Measurements from ENCODE around the gene SCG3. TPM values are rescaled to one million over a fixed set of nuclear protein-coding genes. Genes with fewer than 3 reads are reported as not detected.
A peak's percentile ranks its signal among the peaks of the same experiment; 100 is the strongest.

SCG3 gene
- total RNA-seq, 2 donors from 2014 or later, result 0.95 to 1.2 TPM

DNA sequence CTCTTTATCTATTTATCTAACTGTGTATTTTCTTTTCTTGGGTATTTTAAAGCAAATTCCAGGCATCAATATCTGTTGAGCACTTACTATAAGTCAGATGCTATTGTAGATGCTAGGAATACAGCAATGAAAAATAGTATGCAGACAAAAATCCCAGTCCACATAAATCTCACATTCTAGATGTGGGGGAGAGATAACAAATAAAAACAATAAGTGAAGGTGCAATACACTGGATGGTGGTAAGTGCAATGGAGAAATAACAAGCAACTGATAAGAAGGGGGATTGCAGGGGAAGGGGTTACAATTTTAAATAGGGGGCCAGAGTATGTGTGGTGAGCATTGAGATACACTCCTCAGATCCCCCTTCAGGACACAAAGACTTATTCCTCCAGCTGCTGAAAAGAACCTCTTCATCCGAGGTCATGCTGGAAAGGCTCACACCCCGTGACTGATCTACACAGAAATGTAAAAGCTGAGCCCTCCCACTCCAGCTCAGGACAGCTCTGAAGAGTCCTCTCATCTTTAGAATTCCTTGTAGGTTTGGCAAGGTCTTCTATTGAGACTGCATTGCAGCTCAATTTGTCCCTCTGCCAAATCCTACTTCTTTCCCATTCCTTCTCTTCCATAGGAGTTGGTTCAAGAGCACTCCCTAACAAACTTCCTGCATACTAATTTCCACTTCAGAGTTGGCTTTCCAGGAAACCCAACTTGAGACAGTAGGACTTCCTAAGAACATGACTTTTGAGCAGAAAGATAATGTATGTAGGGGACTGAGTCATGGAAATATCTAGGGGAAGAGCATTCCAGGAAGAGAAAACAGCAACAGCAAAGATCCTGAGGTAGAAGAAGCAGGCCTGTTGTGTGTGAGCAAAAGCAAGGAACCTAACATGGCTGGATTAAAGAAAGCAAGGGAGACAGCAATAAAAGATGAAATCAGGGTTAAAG is 8.1 kb upstream of the SCG3 start:
- intact Hi-C loops (cut with DNase I, micrococcal nuclease), result no loop called here
- DNase-seq (no peak), ATAC-seq (no peak)

DNA sequence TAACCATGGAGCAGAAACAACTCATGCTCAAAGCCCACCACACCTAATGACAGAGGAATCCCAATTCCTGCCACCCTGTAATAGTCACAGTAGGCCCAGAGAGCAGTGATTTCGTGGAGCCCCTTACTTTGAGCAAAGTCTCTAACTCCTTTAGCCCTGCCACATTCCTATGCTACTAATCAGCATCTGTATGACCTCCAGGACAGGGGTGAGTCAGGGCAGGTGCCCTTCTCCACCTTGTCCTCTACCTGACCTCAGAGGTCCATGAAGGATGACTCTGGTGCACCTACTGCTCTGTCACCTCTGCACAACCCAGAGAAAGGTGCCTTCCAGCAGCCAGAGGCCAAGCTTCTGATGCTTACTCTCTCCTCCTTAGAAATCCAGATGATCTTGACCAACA is 6.1 kb upstream of the SCG3 start:
- no peak for ATAC-seq
- no peak for DNase-seq
- intact Hi-C loops (cut with DNase I, micrococcal nuclease), result no loop called here

DNA sequence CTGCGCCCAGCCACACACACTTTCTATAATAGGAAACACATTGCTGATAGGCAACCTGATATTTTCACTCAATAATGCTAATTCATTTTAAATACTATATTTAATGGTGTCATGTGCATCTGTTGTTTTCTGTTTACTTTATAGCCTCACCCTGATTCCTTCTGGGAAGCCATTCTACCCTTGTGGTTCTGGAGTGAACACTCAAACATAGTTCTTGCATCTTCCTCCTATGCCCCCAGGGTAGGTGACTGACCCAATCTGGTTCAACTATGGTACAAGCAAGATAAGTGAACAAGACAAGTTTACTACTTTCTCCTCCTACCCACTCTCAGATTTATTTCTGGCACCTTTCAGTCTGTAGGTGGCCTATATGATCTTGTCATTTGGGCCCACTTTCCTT is 4.3 kb upstream of the SCG3 start:
- no peak for ATAC-seq
- no peak for DNase-seq
- intact Hi-C loops (cut with DNase I, micrococcal nuclease), result no loop called here

DNA sequence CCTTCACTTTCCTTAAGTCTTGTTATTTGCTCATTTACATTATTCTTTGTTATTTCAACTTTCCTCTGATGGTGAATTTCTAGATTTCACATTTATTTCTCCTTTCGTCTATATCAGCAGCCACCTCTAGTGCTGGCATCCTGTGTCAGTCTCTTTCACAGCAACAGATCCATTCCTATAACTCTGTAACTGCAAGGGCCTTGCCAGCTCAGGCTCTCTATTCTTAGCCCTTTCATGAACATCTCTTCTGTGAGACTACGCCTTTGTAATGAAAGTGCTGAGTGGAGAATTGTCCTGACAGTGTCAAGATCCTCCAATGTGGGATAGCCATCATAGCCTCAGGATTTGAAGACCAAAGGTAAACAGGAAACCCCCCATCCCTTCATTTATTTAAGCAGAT is 3.9 kb upstream of the SCG3 start:
- DNase-seq (no peak), ATAC-seq (no peak)
- intact Hi-C loops (cut with DNase I, micrococcal nuclease), result no loop called here

DNA sequence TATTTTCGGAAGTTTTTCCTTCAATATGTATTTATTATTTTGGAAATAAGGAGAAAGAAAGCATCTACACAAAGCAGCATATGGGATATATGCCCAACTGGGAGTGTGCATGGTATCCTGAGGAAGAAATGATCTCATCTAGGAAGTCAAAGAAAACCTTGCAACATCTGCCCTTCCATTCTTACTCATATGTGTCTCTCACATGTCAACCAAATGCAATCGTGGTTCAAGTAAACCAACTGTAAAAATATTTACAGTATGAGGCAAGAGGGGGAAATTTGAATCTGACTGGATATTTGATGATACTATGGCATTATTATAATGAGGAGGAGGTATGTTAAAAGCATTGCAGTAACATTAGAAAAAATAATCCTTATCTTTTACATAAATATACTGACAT is 3.2 kb upstream of the SCG3 start:
- DNase-seq, result no peak
- no peak for ATAC-seq
- intact Hi-C loops (cut with DNase I, micrococcal nuclease), result no loop called here

DNA sequence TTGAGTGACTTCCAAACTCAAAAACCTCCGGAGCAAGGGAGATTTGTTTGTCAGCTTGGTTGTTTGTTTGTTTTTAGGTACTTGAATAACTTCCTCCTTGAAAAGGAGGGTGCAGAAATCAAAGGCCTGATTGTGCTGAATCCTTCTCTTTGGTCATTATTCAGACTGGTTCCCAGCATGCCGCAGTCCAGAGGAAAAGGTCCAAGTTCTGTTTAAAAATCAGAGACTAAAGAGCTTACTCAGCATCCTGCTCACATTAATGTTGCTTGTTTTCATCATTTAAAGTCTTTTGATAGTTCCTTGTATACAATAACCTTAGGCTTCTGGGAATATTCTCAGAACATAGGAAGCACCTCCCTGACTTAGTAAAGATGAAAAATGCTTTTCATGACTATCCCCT is 982 bp upstream of the SCG3 start:
- ATAC-seq, result no peak
- intact Hi-C loops (cut with DNase I, micrococcal nuclease), result no loop called here
- no peak for DNase-seq

DNA sequence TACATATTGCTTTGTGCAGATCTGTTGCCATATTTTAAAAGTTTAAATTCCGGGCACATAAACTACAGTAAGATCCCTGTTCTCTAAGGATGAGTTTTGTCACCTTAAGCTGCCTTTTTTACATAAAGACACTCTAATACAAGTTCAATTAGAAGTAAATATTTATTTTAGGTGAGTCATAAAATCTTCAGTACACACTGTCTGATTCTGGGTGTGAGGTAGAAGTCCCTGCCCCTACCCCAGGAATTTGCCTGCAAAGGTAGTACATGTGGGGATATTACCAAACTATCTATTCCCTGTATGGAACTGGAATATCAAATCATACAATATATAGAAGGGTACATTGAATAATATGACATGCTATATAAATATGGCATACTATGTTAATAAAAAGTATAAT is 6.3 kb downstream of the SCG3 start:
- intact Hi-C loops (cut with DNase I, micrococcal nuclease), result no loop called here
- DNase-seq (no peak), ATAC-seq (no peak)

DNA sequence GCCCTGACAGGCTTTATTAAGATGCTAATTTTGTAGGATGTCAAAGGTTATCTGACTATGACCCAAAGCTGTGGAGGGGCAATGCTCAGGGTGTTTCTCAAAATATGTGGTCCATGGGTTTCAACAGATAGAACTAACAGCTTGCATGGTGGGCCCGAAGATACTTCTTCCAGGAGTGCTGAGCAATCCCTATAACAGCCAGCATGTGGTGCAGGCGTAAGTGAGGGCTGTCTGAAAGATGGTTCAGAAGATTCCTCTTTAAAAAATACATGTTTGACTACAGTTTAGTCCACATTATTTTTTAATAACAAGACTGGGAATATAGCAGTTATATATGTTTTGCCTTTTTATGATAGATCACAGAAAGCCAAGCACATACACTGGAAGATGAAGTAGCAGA is 7.6 kb downstream of the SCG3 start:
- ATAC-seq (no peak), DNase-seq (no peak)
- intact Hi-C loops (cut with DNase I, micrococcal nuclease), result no loop called here

DNA sequence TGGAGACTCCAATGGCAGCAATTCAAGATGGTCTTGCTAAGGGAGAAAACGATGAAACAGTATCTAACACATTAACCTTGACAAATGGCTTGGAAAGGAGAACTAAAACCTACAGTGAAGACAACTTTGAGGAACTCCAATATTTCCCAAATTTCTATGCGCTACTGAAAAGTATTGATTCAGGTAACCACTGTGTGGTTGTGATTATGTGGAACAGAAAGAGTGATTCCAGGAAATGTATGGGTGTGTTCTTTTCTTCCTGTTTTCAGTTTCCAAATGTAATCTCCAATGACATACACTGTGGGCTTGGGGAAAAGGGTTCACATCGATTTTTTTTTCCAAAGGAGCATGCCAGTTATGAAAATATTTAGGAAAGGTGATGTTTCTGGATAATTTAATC is 10.9 kb downstream of the SCG3 start:
- no peak for ATAC-seq
- intact Hi-C loops (cut with DNase I, micrococcal nuclease), result no loop called here

DNA sequence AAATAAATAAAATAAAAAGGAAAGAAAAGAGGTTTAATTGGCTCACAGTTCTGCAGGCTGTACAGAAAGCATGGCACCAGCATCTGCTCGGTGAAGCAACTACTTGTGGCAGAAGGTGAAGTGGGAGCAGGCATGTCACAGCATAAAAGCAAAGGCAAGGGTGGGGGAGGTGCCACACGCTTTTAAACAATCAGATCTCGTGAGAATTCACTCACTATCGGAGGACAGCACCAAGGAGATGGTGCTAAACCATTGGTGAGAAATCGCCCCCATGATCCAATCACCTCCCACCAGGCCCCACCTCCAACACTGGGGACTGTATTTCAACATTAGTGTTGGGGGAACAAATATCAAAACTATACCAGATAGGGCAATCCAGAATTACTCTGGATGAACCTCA is 15.3 kb downstream of the SCG3 start:
- DNase-seq (no peak), ATAC-seq (no peak)
- intact Hi-C loops (cut with DNase I, micrococcal nuclease), result loop anchor here in 1 of 2 donors (5.0 kb wide), 1 partner anchor 39 kb away; no protein-coding TSS in a partner anchor

More for the DNA sequence above, 10.9 kb downstream of the SCG3 start:
- DNase-seq, result no peak

DNA sequence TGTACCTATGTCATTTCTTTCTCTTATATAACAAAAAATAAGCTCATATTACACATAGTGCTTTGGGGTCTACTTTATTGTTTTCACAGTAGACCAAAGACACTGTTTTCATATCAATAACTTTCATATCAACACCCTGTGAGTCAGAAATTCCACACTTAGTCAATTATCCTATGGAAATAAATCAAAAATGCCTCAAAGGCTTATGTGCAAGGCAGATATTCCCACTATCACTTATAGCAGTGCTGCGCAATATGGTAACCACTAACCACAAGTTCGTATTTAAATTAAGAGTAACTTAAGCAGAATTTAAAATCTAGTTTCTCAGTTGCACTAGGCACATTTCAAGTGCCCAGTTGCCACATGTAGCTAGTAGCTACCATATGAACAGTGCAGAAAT is 15.9 kb downstream of the SCG3 start:
- no peak for ATAC-seq
- intact Hi-C loops (cut with DNase I, micrococcal nuclease), result loop anchor here in 1 of 2 donors (5.0 kb wide), 1 partner anchor 40 kb away; no protein-coding TSS in a partner anchor
- DNase-seq, result no peak

DNA sequence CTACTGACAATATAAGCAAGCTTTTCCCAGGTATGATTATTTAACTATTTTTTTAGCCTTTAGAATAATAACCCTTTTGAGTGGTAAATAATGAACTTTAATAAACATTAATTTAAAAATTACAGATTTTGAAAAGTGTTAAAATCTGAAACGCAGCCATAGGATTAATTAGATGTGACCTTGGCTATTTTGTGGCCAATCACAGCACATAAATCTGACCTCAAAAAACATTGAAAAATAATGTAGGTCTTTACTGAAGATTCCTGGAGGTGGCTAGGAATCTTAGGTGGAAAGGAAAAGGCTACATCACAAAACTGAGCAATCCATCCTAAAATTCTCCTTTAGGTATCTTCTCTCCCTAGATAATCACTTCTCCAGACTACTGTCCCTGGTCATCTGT is 18.1 kb downstream of the SCG3 start:
- DNase-seq (no peak), ATAC-seq (no peak)
- intact Hi-C loops (cut with DNase I, micrococcal nuclease), result loop anchor here in 1 of 2 donors (5.0 kb wide), 1 partner anchor 42 kb away; no protein-coding TSS in a partner anchor

DNA sequence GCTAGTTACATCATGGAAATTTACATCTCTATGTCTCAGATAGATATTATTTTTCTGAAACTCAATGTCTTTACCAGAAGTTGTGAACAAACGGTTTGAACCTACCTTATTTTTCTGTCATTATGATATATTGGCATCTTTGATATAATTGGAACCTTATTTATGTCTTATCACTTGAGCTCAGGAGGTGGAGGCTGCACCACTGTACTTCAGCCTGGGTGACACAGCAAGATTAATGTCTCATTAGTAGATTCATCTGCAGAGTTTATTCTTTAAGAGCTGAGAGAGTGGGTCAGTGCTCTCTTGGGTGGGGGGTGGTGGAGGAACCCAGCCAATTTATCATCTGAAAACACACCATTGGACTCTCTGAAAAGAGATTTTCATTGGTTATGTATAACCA is 21.4 kb downstream of the SCG3 start:
- ATAC-seq, result no peak
- DNase-seq, result no peak
- intact Hi-C loops (cut with DNase I, micrococcal nuclease), result no loop called here

DNA sequence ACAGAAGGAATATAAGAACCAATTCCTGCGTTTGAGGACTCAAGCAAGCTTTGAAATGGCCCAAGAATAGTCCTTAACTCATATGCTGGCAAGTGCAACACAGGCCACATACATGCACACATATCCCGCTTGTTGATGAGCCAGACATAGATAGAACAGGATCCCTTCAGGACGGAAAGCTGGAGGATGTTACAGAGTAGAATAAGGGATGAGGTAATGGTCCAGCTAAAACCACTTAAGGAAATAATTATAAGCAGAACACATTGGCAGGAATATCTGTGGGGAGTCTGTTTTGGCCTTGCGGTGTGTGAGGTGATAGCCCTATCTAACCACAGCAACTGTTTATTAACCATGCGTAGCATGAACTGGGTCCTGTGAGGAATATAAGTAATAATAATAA is 25.0 kb downstream of the SCG3 start:
- no peak for DNase-seq
- no peak for ATAC-seq
- intact Hi-C loops (cut with DNase I, micrococcal nuclease), result no loop called here

DNA sequence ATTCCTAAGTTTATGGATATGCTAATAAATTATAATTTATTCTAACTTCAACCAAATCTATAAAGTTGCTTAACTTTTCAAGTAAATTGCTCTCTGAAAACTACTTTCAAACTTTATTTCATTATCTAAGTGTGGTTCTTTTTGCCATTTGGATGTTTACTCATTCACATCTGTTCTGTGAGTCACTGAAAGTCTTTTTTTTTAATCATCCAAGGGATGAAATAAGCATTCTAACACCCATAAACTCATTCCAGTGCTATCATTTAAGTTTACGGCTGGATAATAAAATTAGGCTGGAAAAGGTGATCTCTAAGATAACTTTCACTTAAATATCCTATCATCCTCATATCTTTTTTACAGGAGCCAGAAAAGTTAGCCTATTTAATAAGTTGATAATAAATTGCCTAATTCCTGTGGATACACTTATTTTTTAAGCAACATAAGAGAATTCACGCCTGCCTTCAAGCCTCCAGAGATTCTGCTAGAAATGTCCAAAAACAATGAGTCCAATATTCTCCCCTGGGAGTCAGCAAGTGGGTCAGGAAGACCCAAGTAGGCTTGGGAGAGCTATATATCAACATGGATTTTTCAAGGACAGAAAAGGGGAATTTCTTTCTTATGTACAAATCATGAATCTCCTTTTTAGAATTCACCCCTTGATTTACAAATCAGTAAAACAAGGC is 25.8 kb downstream of the SCG3 start:
- intact Hi-C loops (cut with DNase I, micrococcal nuclease), result no loop called here
- DNase-seq (no peak), ATAC-seq (no peak)

DNA sequence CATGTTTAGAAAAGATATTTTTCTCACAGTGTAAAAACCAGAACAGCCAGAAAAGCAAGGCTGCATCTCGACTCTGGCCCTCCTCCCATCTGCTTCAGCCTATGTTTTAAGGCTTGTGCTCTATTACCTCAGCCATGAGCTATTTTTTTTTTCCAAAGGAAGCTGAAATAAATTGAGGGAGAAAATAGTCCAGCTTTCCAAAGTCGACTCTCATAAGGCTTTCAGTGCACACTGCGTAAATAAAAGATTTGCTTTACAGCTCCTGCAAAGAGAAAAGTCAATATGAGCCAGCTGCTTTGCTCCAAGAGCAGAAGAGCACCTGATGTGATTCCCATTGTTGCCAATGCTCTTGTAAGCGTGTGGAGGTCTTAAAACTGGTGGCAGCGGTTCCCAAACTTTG is 26.7 kb downstream of the SCG3 start:
- peak; percentile 96 for ATAC-seq
- no peak for DNase-seq

DNA sequence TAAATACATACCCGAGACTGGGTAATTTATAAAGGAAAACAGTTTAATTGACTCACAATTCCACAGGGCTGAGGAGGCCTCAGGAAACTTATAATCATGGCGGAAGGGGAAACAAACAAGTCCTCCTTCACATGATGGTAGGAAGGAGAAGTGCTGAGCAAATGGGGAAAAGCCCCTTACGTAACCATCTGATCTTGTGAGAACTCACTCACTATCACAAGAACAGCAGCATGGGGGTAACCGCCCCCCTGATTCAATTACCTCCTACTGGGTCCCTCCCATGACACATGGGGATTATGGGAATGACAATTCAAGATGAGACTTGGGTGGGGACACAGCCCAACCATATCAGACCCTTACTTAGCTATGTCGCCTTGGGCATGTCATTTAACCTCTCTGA is 27.7 kb downstream of the SCG3 start:
- no peak for ATAC-seq
- intact Hi-C loops (cut with DNase I, micrococcal nuclease), result no loop called here
- no peak for DNase-seq

More for the DNA sequence above, 26.7 kb downstream of the SCG3 start:
- intact Hi-C loops (cut with DNase I, micrococcal nuclease), result no loop called here

DNA sequence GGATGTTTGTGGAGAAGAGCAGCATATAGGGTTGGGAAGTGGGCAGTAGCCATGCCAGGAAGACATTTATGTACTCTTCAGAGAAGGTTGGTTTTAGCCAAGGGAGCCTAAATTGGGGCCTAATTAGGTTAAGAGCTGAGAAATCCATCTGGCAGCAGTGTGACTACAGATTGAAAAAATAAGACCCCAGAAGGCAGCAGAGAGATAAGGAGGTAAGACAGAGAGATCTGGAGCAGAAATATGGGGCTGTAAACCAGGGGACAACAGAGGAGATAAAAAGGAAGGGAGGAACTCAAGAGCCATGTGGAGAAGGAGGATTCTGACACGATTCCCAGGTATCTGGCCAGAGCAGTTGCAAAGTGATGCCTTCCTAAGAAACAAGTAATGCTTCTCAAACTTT is 32.9 kb downstream of the SCG3 start:
- no peak for ATAC-seq
- DNase-seq, result no peak
- intact Hi-C loops (cut with DNase I, micrococcal nuclease), result no loop called here

DNA sequence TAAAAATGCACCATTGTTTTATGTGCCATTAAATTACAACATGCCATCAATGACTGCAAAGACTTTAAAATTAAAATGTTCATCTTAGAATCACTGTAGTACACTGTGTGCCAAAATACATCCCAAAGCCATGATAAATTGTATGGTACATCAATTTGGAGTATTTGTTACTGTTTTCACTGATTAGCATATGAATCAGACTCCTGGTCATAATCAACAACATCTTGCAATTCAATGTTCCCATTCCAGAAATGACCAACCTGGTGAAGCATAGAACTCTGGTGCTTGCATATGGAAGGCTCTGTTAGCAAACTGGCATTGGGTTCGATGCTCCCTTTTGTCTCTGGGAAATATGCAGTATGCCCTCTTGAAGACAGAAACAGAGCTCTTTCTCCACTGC is 33.6 kb downstream of the SCG3 start:
- no peak for DNase-seq
- no peak for ATAC-seq
- intact Hi-C loops (cut with DNase I, micrococcal nuclease), result no loop called here

DNA sequence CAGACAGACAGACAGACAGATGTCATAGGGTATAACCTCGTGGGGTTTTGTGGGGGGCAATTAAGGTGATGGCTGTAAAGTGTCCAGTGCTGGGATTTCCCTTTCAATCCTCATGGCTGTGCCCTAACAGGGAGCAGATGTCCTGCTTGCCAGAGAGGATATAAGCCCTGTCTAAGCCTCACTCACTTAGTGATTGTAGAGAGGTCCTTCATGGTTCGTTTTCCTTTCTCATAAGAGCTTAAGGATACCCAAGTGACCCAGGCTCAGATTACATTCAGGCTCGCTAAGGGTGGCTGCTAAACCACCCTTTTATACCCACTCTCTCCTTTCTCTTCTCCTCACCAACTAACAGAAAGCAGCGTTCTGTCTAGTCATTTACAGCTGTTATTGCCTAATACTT is 36.9 kb downstream of the SCG3 start:
- no peak for DNase-seq
- intact Hi-C loops (cut with DNase I, micrococcal nuclease), result no loop called here
- no peak for ATAC-seq

Data from left colon (tissue), 2 donors.